Measurements from ENCODE around the gene CPNE5. TPM values are rescaled to one million over a fixed set of nuclear protein-coding genes. Genes with fewer than 3 reads are reported as not detected.

CPNE5 gene
- total RNA-seq, 2 experiments from 2014 or later = 0.69 to 1.2 TPM

DNA sequence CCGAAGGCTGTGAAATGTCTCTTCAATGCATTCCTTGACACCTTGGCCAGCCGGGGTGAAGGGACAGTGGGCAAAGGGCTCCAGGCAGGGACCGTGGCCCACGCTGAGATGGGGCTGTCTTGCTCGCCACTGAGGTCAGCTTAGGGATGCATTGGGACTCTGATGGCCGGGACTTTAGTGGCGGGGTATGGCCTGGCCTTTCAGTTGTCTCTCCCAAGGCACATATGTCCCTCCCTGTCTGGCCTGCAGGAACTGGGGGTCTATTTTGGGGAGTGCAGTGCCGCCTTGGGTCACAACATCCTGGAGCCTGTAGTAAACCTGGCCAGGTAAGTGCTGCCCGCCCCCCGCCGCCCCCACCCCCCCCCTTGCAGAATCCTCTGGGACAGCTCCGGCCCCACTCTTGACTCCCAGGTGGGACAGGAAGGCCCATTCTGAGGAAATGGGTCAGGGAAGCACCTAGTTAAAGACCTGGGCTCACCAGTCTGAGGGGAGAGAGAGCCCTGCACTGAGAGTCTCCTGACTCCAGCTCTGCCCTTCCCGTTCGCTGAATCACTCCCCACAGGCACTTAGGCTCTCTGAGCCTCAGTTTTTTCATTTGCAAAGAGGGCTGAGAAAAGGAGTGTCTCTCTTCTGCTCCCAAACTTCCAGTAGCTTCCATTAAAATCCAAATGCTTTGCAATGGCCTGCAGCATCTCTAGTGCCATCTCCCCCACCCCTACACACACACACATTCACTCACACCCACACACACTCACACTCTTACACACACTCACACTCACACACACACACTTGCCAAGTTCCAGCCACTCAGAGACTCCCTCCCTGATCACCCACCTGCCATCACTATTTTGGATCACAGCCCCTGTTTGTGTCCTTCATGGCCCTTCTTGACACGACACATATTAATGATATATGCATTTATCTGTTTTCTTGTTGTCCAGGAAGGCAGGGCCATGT is 108.5 kb downstream of the CPNE5 start:
- Mint-ChIP-seq H3K36me3 (ENCODE audit: low read depth) (no peaks in the 10 kb centered on the region), H3K9me3 (no peaks in the 10 kb centered on the region), H3K4me1 (ENCODE audit: low read depth) (peaks cover 18% of the 10 kb centered on the region), H3K27me3 (peaks cover 3% of the 10 kb centered on the region), H3K27ac (no peak overlapping the region), H3K4me3 (no peak overlapping the region)
- CTCF ChIA-PET = interaction anchor here (0.9 to 2.3 kb wide), 3 partner anchors 23 to 52 kb away, joined by 3 to 7 read pairs (median 3); no protein-coding TSS in a partner anchor
- no peak for ATAC-seq
- DNase-seq = no peak
- POLR2A ChIA-PET = interaction anchor here (0.7 to 1.1 kb wide), 2 partner anchors 13 to 124 kb away, joined by 3 read pairs; no protein-coding TSS in a partner anchor
- TF ChIP-seq, protein P1, sequence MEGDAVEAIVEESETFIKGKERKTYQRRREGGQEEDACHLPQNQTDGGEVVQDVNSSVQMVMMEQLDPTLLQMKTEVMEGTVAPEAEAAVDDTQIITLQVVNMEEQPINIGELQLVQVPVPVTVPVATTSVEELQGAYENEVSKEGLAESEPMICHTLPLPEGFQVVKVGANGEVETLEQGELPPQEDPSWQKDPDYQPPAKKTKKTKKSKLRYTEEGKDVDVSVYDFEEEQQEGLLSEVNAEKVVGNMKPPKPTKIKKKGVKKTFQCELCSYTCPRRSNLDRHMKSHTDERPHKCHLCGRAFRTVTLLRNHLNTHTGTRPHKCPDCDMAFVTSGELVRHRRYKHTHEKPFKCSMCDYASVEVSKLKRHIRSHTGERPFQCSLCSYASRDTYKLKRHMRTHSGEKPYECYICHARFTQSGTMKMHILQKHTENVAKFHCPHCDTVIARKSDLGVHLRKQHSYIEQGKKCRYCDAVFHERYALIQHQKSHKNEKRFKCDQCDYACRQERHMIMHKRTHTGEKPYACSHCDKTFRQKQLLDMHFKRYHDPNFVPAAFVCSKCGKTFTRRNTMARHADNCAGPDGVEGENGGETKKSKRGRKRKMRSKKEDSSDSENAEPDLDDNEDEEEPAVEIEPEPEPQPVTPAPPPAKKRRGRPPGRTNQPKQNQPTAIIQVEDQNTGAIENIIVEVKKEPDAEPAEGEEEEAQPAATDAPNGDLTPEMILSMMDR (IDR thresholded peaks at IDR 0.05) = no peak
- intact Hi-C loops (cut with micrococcal nuclease) = no loop called here

DNA sequence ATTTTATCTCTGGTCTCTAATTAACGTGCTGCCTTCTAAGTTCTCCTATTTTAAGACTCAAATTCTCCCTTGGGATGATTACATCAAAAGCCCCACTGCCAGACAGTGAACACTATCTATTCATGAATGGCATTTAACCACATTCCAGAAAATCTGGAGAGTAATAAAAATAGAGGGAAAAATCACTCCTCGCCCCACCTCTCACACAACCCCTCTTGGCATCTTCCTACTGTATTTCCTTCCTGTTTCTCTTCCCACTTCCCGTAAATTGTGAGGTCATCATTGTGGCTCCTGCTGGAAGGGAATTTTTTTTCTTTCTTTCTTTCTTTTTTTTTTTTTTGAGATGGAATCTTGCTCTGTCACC is 110.1 kb downstream of the CPNE5 start:
- TF ChIP-seq, protein P1 (IDR thresholded peaks at IDR 0.05) = no peak
- Mint-ChIP-seq H3K36me3 (ENCODE audit: low read depth) (no peaks in the 10 kb centered on the region), H3K4me3 (no peak overlapping the region), H3K9me3 (no peaks in the 10 kb centered on the region), H3K27ac (no peak overlapping the region), H3K27me3 (no peaks in the 10 kb centered on the region), H3K4me1 (ENCODE audit: low read depth) (peaks cover 10% of the 10 kb centered on the region)
- intact Hi-C loops (cut with micrococcal nuclease) = no loop called here
- DNase-seq (no peak), ATAC-seq (no peak)
- CTCF ChIA-PET = interaction anchor here (0.5 to 1.3 kb wide), 2 partner anchors 30 to 41 kb away, joined by 3 to 5 read pairs; no protein-coding TSS in a partner anchor
- POLR2A ChIA-PET = no interaction called here

DNA sequence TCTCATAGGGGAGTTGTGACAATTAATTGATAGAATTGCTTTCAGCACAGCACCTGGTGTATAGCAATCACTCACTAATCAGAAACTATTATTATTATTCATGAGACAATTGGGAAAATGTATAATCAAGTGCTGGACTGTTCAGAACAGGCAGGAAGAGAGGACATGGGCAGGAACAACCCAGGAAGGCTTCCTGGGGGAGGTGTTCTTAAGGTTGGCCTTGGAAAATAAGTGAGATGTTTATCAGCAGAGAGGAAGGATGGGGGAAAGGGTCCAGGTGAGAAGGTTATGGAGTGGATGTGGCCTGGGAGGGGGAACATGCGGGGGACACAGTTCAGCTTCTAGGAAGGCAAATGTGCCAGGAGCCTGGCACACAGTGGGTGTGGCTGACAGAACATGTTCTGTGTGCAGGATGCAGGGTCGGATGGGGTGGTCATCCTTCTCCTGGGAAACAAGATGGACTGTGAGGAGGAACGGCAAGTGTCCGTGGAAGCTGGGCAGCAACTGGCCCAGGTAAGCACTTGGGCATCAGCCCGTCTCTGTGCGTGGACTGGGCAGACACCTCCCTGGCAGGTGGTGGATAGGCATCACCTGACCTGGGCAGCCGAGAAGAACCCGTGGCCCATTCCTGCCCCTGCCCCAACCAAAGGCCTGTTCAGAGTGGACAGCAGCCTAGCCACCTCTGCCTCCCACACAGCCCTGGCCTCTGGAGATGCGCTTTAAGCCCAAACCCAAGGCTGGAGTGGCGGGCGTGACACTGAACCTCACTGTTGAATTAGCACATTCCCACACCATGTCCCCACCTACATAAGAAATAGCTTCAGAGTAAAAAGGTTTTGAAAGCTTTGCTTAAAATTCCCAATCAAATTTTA is 110.7 kb downstream of the CPNE5 start:
- no peak overlapping the region for H3K27ac Mint-ChIP-seq
- no peak overlapping the region for H3K4me3 Mint-ChIP-seq
- TF ChIP-seq, protein P1 (IDR thresholded peaks at IDR 0.05) = no peak
- DNase-seq (no peak), ATAC-seq (no peak)
- no peaks in the 10 kb centered on the region for H3K36me3 Mint-ChIP-seq (ENCODE audit: low read depth)
- intact Hi-C loops (cut with micrococcal nuclease) = no loop called here
- CTCF ChIA-PET = interaction anchor here (0.5 to 1.3 kb wide), 3 partner anchors 31 to 42 kb away, joined by 3 to 5 read pairs (median 3); no protein-coding TSS in a partner anchor
- peaks cover 10% of the 10 kb centered on the region for H3K4me1 Mint-ChIP-seq (ENCODE audit: low read depth)
- POLR2A ChIA-PET = no interaction called here
- H3K9me3 Mint-ChIP-seq = no peaks in the 10 kb centered on the region
- H3K27me3 Mint-ChIP-seq = no peaks in the 10 kb centered on the region

DNA sequence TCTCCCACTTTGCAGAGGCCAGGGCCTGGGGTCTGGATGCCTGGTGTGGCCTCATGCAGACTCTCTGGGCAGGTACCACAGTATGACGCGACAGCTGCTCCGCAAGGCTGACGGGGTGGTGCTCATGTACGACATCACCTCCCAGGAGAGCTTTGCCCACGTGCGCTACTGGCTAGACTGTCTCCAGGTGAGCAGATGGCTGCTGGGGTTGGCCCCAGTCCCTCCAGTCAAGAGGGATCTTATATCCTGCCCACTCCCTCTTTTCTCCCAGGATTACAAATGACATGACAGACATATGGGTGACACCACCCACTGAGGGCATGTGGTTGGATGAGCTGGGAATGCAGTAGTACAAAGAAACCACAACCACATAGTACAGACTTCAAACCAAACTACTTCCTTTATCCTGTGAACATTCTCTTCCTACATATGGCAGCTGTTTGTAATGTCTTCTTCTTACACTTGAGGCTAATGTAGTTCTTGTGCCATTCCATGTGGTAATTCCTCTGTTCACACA is 111.7 kb downstream of the CPNE5 start:
- intact Hi-C loops (cut with micrococcal nuclease) = no loop called here
- Mint-ChIP-seq H3K36me3 (ENCODE audit: low read depth) (no peaks in the 10 kb centered on the region), H3K4me3 (no peak overlapping the region), H3K27me3 (no peaks in the 10 kb centered on the region), H3K4me1 (ENCODE audit: low read depth) (peaks cover 7% of the 10 kb centered on the region), H3K27ac (no peak overlapping the region), H3K9me3 (no peaks in the 10 kb centered on the region)
- POLR2A ChIA-PET = no interaction called here
- DNase-seq = no peak
- CTCF ChIA-PET = interaction anchor here (1.0 kb wide), 1 partner anchor 38 kb away, joined by 3 read pairs; no protein-coding TSS in a partner anchor
- no peak for ATAC-seq
- TF ChIP-seq, protein P1 (IDR thresholded peaks at IDR 0.05) = no peak
